ENCODE measurements around the gene MLC1.

Gene MLC1

GRCh38 chr22:50085211-50085972, at the start of gene MLC1:
Gene MLC1 (minus strand): TSS chr22:50085426. CDS start chr22:50084902, 524 bp downstream.
- DNase-seq (peak; percentile 56), ATAC-seq (no peak)

DNA sequence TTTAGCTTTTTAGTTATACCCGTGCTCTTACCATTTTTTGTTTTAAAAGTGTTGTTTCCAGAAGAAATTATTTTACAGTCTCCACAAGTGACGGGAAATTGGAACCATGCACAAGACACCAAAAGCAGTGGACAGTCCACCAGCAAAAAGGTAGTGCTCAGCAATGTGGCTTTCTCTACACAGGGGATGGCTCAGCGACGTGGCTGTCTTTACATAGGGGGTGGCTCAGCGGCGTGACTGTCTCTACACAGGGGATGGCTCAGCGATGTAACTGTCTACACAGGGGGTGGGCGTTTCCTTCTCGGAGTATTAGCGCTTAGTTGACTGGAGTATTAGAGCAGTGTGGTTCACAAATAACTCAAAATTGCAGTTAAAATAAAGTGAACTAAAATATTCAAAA, 49.3 kb upstream of the MLC1 start:
- ATAC-seq (no peak), DNase-seq (no peak)

DNA sequence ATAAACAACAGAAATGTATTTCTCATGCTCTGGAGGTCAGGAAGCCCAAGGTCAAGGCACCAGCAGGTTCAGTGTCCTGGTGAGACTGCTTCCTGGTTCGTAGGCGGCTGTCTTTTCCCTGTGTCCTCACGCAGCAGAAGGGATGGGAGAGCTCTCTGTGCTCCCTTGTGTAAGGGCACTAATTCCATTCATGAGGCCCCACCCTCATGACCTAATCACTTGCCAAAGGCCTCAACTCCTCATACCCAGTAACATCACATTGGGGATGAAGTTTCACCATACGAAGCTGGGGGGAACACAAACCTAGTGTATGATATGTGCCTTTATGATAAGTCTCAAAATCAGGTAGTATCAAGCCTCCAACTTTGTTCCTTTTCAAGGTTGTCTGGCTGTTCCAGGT, 46.7 kb upstream of the MLC1 start:
- DNase-seq (no peak), ATAC-seq (no peak)

DNA sequence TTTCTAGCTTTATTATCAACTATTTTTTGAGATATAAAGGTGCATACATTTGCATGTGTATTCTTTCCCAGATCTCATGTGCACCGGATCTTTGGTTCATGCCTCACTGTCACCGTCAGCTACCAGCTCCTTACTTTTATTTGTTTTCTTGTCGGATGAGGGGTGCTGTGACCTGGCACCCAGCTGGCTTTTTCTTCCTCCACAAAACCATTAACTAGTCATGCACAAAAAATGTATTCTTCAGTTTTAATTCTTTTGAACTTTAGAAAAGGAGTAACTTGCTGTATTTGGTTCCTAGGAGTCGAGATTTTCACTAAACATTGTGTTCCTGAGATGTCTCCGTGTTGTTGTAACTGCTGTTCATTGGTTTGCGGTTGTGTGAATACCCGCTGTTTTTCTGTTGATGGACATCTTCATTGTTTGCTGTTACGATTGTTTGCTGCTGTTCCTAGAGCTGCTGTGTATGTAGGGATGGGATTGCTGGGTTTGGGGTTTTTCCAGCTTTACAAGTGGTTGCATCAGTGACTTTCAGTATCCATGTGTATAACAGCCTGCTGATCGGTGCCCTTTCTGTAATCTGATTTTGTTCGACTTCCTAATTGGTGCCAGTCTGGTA, 44.0 kb upstream of the MLC1 start:
- ATAC-seq (no peak), DNase-seq (no peak)

DNA sequence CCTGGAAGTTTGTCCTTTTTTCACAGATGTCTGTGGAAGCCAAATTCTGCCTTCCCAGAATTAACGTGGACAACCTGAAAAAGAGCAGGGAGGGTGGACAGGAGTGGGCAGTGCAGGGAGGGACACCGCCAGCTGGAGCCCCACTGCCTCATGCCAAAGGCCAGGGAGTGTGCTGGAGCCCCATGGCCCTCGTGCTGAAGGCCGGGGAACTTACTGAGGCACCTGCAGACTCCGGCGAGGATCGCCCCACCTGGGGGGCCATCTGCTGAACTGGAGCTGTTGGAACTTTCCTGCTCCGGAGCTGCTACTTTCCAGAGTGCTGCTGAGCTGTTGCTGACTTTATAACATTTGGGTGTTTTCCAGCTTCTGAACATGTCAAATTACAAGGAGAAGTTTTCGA, 39.8 kb upstream of the MLC1 start:
- ATAC-seq (no peak), DNase-seq (no peak)

- ATAC-seq = no peak
Measured at GRCh38 chr22:50123119-50123518, 37.9 kb upstream of the MLC1 start.

GRCh38 chr22:50121202-50121740, 36.0 kb upstream of the MLC1 start:
- ATAC-seq (no peak), DNase-seq (no peak)

More at GRCh38 chr22:50123119-50123518, 37.9 kb upstream of the MLC1 start:
- no peak for DNase-seq

GRCh38 chr22:50119768-50120251, 34.6 kb upstream of the MLC1 start:
- ATAC-seq (no peak), DNase-seq (no peak)

DNA sequence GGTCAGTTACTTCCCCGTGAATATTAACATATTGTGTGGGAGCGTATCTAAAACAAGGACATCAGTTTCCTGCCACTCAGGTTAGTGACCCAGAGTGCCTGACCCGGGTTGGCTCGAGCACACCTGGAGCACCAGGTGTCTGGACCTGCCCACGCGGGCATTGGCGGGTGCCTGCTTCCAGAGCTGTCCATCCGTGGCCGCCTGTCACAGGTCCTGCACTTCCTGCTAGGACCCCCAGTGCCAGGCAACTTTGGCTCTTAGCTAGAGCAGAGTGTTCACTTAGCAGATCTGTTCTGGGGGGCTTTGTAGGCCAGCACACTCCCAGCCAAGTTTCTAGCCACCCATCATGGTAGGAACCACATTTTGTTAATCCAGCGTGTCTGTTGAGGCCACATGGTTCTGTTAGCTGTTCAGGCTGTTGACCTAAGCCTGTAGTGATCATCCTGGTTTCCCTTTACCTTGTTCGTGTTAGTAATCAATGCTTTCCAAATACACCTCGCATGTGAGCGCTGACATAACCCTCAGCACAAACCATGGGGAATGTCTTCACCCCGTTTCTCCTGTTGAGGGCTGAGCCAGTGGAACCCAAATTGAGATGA, 34.0 kb upstream of the MLC1 start:
- ATAC-seq (no peak), DNase-seq (no peak)

DNA sequence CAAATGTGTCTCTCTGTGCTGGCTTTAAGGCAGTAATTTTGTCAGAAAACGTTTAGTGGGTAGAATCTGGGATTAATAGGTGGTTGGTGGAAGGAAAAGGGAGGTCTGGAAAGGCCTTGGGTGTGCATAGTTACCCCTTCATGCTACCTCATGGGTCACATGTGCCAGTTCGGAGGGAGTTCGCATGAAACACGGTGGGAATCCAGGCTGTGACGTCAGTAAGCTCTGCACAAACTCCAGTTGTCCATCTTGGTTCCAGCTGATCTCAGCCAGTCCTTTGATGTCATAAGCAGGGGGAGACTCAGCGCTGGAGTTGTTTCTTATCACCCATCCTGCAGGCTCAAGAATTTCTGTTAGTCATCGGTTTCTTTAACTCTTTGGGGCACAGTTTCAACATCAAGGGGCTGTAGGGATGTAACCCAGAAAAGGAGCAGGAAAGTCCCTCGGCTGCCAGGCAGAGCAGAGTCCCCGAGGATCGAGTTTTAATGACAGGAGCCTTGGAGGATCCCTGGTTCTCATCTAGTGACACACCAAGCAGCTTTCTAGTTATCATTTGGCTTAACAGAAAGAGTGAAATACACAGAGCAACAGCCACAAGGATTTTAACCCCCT, 33.4 kb upstream of the MLC1 start:
- no peak for ATAC-seq
- no peak for DNase-seq

GRCh38 chr22:50118129-50118528, 32.9 kb upstream of the MLC1 start:
- ATAC-seq (no peak), DNase-seq (no peak)

GRCh38 chr22:50117168-50117762, 32.0 kb upstream of the MLC1 start:
- DNase-seq = no peak
- ATAC-seq = no peak

DNA sequence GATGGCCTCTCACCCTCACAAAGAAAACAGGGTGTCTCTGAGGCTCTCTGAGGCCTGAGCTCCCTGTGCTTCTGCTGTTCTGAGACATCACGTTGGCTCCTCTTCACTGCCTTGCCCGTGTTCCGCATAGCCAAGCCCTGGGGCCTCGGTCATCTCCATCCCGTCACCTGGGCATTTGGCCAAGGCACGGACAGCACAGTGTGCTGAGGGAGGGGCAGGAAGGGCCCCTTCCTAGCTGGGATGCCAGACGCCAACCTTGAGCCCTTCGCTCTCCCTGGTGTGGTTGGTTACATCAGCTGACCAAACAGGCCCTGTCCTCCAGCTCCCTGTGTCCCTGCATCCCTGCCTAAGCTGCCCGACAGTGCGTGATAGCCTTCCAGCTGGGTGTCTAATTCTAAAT, 30.5 kb upstream of the MLC1 start:
- ATAC-seq = no peak
- DNase-seq = no peak

GRCh38 chr22:50114221-50115021, 29.2 kb upstream of the MLC1 start:
- no peak for ATAC-seq

GRCh38 chr22:50112151-50113118, 27.2 kb upstream of the MLC1 start:
- ATAC-seq (peak; percentile 77), DNase-seq (peak; percentile 48)

More at GRCh38 chr22:50114221-50115021, 29.2 kb upstream of the MLC1 start:
- no peak for DNase-seq

GRCh38 chr22:50111056-50111455, 25.8 kb upstream of the MLC1 start:
- ATAC-seq (no peak), DNase-seq (no peak)

DNA sequence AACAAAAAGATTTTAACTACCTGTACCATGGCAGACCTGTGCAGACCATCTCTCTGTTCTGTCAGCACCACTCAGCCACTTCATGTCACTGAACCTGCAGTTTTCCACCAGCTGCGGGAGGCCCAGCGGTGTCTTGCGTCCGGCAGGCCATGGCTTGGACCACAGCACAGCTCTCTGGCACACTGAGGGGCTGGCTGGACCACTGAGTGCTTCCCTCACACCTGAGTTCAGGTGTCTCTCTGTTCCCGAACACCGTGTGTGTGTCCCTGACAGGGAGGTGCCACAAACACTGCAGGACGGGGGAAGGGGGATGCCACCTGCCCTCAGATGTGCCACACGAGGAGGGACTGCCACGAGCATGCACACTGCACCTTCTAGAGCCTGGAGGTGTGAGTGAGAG, 22.3 kb upstream of the MLC1 start:
- ATAC-seq (no peak), DNase-seq (no peak)

GRCh38 chr22:50105208-50106100, 20.2 kb upstream of the MLC1 start:
- ATAC-seq (no peak), DNase-seq (peak; percentile 31)

- ATAC-seq = no peak
- no peak for DNase-seq
Measured at GRCh38 chr22:50104141-50104544, 18.9 kb upstream of the MLC1 start.

Measured in stimulated activated naive CD8-positive, alpha-beta T cell treated with anti-CD3 and anti-CD28 coated beads, Interleukin-15, Interleukin-2, amounts not matched to agents 100 U/mL and 50 U/mL, for 24 hours (primary cell).